HepG2 (cell line): ENCODE data around the gene FAM32A. TPM values are rescaled to one million over a fixed set of nuclear protein-coding genes. Genes with fewer than 3 reads are reported as not detected.

Experiments
- MYC ChIP-seq: sonication (generic); formaldehyde crosslinking; IDR thresholded peaks from 2 replicates; pipeline ENCODE4 v1.9.0; 2021; ENCODE audit warnings: missing genetic modification reagents, borderline replicate concordance
- RXRA ChIP-seq: sonication (generic); formaldehyde crosslinking; IDR thresholded peaks from 2 replicates; pipeline ENCODE4 v1.5.1; 2020; ENCODE audit warnings: missing genetic modification reagents
- SOX13 ChIP-seq, 3 experiments: fragments of 450-650 bp in 1 of 3; sonication (generic) in 1 of 3; formaldehyde crosslinking in 1 of 3; IDR thresholded peaks in 2 of 3; conservative IDR thresholded peaks in 1 of 3; 2 replicates each; pipeline versions ENCODE4 v1.5.0 to v1.6.1; 2016 to 2020; ENCODE audit warnings: antibody characterized with exemption in 1 of 3, mild to moderate bottlenecking in 1 of 3, missing compliant biosample characterization in 1 of 3, missing genetic modification reagents in 1 of 3, moderate library complexity in 1 of 3
- ZNF232 ChIP-seq: sonication (generic); formaldehyde crosslinking; IDR thresholded peaks from 2 replicates; pipeline ENCODE4 v1.4.0; 2020; ENCODE audit warnings: missing genetic modification reagents, borderline replicate concordance
- ZNF605 ChIP-seq: sonication (generic); formaldehyde crosslinking; IDR thresholded peaks from 2 replicates; pipeline ENCODE4 v1.8.0; 2022; ENCODE audit warnings: mild to moderate bottlenecking, missing genetic modification reagents
- ZNF652 ChIP-seq: IDR thresholded peaks from 2 replicates; pipeline ENCODE4 v1.6.1; 2016; ENCODE audit warnings: low read depth, borderline replicate concordance
- ZNF670 ChIP-seq: sonication (generic); formaldehyde crosslinking; IDR thresholded peaks from 2 replicates; pipeline ENCODE4 v1.8.0; 2022; ENCODE audit warnings: mild to moderate bottlenecking, missing genetic modification reagents, borderline replicate concordance
- polyA plus RNA-seq, 8 experiments: library from polyadenylated mRNA; depleted of rRNA in 3 of 8; stranded (reverse) in 7 of 8; unstranded in 1 of 8; fragments of >200 nt; fragmentation: Illumina TruSeq in 4 of 8; extraction: Trizol in 4 of 8; gene quantifications; 2 replicates each; pipeline versions ENCODE4 v1.2.1 to v1.2.3, GENCODE V29; 2011 to 2016; ENCODE audit warnings: low read depth in 4 of 8, missing spikeins in 1 of 8, mixed read lengths in 1 of 8; ENCODE audit not compliant: insufficient read depth in 1 of 8
- total RNA-seq, 5 experiments: library from RNA; depleted of rRNA; stranded (reverse); fragments of >200 nt; fragmentation: Illumina TruSeq; extraction: Trizol; gene quantifications; 2 replicates each; pipeline ENCODE4 v1.2.3, GENCODE V29; 2016; ENCODE audit warnings: low read depth in 1 of 5
- TF ChIP-seq, protein P1 (sequence below): sonication (generic); formaldehyde crosslinking; IDR thresholded peaks from 2 replicates; pipeline ENCODE4 v1.4.0; 2020; ENCODE audit warnings: missing genetic modification reagents
- TF ChIP-seq, protein P2 (sequence below): sonication (generic); formaldehyde crosslinking; IDR thresholded peaks from 2 replicates; pipeline ENCODE4 v1.5.1; 2020; ENCODE audit warnings: mild to moderate bottlenecking, missing genetic modification reagents, moderate library complexity
- TF ChIP-seq, protein P3 (sequence below): sonication (generic); formaldehyde crosslinking; IDR thresholded peaks from 2 replicates; pipeline ENCODE4 v1.5.1; 2020; ENCODE audit warnings: mild to moderate bottlenecking, missing genetic modification reagents
- TF ChIP-seq, protein P4 (sequence below): sonication (generic); formaldehyde crosslinking; IDR thresholded peaks from 2 replicates; pipeline ENCODE4 v1.4.0; 2020; ENCODE audit warnings: missing genetic modification reagents, borderline replicate concordance
- TF ChIP-seq, protein P5 (sequence below): IDR thresholded peaks from 2 replicates; pipeline ENCODE4 v1.6.1; 2016; ENCODE audit warnings: mild to moderate bottlenecking

The FAM32A gene
- total and polyA plus RNA-seq, 2 of the 13 experiments (the other 11 are each of a cell fraction or from before 2014, with no cell fraction given), result 85.8 to 86.2 TPM

DNA sequence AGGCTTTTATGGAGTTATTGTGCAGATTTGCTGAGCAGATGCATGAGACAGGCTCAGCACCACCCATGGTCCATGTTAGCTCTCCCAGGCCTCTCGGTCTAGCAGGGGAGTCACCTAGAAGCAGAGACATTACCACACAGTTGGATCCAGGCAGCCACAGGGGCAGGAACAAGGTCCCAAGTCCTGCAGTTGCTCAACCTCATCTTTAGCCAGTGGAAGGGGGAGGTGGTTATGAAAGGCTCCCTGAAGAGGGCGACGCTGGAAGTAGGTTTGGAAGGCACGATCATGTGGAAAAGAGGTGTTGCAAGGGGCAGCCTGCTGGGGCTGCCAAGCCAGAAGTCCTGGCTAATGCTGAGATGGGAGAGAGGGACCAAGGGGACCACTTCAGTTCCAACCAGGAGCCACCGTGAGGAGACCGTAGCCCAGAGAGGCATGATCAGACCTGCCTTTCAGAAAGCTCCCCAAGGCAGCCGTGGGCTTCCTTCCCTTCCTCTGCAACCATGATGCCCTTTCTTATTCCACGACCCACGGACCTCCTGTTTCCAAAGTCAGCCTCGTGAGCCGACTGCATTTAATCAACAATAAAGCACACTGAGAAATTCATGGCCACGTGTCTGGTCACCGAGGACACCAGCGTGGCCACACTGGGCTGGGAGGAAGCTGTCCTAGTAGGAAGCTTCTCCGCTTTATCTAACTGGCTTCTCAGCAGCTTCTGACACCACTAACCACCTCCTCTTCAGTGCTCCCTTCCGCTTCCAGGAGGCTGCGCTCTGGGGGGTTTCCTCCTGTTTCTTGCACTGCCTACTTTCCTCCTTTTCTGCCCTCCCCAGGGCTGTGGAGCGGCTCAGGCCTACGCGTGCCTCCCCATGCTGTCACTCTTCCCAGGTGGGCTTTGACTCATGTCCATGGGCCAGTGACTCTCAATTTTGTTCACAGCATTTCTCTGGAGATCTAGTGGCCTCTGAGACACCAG lies 15.1 kb downstream of the FAM32A start (continued):
- no peak for TF ChIP-seq ZNF670
- TF ChIP-seq RXRA, result peak; percentile 82
- TF ChIP-seq ZNF605, result peak; percentile 15; the same call in 1 of the 2 replicates
- peak; percentile 60; the same call in 1 of the 2 replicates for TF ChIP-seq MYC (CRISPR knock-in tag)
- no peak for TF ChIP-seq ZNF232 (CRISPR knock-in tag)
- TF ChIP-seq SOX13 (IDR thresholded peaks at IDR 0.05), result no peak
- peak in 1 of 2 experiments; percentile 72; a peak in 2 of 4 replicates for TF ChIP-seq SOX13 (CRISPR knock-in tag; conservative IDR thresholded peaks at IDR 0.05 in 1 of 2, IDR thresholded peaks at IDR 0.05 in 1 of 2)
- TF ChIP-seq, protein P1, sequence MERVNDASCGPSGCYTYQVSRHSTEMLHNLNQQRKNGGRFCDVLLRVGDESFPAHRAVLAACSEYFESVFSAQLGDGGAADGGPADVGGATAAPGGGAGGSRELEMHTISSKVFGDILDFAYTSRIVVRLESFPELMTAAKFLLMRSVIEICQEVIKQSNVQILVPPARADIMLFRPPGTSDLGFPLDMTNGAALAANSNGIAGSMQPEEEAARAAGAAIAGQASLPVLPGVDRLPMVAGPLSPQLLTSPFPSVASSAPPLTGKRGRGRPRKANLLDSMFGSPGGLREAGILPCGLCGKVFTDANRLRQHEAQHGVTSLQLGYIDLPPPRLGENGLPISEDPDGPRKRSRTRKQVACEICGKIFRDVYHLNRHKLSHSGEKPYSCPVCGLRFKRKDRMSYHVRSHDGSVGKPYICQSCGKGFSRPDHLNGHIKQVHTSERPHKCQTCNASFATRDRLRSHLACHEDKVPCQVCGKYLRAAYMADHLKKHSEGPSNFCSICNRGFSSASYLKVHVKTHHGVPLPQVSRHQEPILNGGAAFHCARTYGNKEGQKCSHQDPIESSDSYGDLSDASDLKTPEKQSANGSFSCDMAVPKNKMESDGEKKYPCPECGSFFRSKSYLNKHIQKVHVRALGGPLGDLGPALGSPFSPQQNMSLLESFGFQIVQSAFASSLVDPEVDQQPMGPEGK (CRISPR knock-in tag), result peak; percentile 85
- TF ChIP-seq, protein P2, sequence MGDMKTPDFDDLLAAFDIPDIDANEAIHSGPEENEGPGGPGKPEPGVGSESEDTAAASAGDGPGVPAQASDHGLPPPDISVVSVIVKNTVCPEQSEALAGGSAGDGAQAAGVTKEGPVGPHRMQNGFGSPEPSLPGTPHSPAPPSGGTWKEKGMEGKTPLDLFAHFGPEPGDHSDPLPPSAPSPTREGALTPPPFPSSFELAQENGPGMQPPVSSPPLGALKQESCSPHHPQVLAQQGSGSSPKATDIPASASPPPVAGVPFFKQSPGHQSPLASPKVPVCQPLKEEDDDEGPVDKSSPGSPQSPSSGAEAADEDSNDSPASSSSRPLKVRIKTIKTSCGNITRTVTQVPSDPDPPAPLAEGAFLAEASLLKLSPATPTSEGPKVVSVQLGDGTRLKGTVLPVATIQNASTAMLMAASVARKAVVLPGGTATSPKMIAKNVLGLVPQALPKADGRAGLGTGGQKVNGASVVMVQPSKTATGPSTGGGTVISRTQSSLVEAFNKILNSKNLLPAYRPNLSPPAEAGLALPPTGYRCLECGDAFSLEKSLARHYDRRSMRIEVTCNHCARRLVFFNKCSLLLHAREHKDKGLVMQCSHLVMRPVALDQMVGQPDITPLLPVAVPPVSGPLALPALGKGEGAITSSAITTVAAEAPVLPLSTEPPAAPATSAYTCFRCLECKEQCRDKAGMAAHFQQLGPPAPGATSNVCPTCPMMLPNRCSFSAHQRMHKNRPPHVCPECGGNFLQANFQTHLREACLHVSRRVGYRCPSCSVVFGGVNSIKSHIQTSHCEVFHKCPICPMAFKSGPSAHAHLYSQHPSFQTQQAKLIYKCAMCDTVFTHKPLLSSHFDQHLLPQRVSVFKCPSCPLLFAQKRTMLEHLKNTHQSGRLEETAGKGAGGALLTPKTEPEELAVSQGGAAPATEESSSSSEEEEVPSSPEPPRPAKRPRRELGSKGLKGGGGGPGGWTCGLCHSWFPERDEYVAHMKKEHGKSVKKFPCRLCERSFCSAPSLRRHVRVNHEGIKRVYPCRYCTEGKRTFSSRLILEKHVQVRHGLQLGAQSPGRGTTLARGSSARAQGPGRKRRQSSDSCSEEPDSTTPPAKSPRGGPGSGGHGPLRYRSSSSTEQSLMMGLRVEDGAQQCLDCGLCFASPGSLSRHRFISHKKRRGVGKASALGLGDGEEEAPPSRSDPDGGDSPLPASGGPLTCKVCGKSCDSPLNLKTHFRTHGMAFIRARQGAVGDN, result peak; percentile 80
- TF ChIP-seq, protein P3, sequence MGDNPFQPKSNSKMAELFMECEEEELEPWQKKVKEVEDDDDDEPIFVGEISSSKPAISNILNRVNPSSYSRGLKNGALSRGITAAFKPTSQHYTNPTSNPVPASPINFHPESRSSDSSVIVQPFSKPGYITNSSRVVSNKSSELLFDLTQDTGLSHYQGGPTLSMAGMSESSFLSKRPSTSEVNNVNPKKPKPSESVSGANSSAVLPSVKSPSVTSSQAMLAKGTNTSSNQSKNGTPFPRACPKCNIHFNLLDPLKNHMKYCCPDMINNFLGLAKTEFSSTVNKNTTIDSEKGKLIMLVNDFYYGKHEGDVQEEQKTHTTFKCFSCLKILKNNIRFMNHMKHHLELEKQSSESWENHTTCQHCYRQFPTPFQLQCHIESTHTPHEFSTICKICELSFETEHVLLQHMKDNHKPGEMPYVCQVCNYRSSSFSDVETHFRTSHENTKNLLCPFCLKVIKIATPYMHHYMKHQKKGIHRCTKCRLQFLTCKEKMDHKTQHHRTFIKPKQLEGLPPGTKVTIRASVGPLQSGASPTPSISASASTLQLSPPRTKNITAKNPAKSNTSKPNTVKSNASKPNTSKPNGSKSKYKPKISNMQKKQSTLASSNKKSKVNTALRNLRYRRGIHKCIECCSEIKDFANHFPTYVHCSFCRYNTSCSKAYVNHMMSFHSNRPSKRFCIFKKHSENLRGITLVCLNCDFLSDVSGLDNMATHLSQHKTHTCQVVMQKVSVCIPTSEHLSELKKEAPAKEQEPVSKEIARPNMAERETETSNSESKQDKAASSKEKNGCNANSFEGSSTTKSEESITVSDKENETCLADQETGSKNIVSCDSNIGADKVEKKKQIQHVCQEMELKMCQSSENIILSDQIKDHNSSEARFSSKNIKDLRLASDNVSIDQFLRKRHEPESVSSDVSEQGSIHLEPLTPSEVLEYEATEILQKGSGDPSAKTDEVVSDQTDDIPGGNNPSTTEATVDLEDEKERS (CRISPR knock-in tag), result peak; percentile 57; the same call in 1 of the 2 replicates
- TF ChIP-seq, protein P4, sequence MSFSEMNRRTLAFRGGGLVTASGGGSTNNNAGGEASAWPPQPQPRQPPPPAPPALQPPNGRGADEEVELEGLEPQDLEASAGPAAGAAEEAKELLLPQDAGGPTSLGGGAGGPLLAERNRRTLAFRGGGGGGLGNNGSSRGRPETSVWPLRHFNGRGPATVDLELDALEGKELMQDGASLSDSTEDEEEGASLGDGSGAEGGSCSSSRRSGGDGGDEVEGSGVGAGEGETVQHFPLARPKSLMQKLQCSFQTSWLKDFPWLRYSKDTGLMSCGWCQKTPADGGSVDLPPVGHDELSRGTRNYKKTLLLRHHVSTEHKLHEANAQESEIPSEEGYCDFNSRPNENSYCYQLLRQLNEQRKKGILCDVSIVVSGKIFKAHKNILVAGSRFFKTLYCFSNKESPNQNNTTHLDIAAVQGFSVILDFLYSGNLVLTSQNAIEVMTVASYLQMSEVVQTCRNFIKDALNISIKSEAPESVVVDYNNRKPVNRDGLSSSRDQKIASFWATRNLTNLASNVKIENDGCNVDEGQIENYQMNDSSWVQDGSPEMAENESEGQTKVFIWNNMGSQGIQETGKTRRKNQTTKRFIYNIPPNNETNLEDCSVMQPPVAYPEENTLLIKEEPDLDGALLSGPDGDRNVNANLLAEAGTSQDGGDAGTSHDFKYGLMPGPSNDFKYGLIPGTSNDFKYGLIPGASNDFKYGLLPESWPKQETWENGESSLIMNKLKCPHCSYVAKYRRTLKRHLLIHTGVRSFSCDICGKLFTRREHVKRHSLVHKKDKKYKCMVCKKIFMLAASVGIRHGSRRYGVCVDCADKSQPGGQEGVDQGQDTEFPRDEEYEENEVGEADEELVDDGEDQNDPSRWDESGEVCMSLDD (CRISPR knock-in tag), result no peak
- TF ChIP-seq, protein P5, sequence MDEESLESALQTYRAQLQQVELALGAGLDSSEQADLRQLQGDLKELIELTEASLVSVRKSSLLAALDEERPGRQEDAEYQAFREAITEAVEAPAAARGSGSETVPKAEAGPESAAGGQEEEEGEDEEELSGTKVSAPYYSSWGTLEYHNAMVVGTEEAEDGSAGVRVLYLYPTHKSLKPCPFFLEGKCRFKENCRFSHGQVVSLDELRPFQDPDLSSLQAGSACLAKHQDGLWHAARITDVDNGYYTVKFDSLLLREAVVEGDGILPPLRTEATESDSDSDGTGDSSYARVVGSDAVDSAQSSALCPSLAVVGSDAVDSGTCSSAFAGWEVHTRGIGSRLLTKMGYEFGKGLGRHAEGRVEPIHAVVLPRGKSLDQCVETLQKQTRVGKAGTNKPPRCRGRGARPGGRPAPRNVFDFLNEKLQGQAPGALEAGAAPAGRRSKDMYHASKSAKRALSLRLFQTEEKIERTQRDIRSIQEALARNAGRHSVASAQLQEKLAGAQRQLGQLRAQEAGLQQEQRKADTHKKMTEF (CRISPR knock-in tag), result peak; percentile 62
- peak; percentile 56; the same call in 1 of the 2 replicates for TF ChIP-seq ZNF652 (CRISPR knock-in tag)
